H1 (cell line): ENCODE results near the gene KCNMB1. TPM values are rescaled to one million over a fixed set of nuclear protein-coding genes. Genes with fewer than 3 reads are reported as not detected.

Experiments used
- CTCF ChIA-PET: fragments of 300-600 bp; sonication (Branson Sonifier 250); formaldehyde crosslinking; loops from one replicate; lab custom pipeline; 2021; ENCODE audit not compliant: partially characterized antibody; lab: Charles Lee
- POLR2A ChIA-PET: fragments of 300-600 bp; sonication (Branson Sonifier 250); formaldehyde crosslinking; loops from one replicate; lab custom pipeline; 2021; ENCODE audit warnings: inconsistent platforms; ENCODE audit not compliant: partially characterized antibody; lab: Charles Lee
- DNase-seq, 2 experiments: peaks; one replicate each; pipeline versions ENCODE4 v3.0.0 to v3.0.0-alpha.2; 2010 to 2022; ENCODE audit warnings: low spot score in 2 of 2, low read depth in 1 of 2, mixed read lengths in 1 of 2
- FAIRE-seq: peaks from 2 replicates; lab custom pipeline; 2011; peaks lifted over from hg19 to GRCh38; lab: Jason Lieb, UNC
- H2AFZ ChIP-seq: 2 replicates; pipeline ENCODE4 v1.8.1; 2012; ENCODE audit warnings: low read length, inconsistent platforms
- H2AK5ac ChIP-seq: 2 replicates; pipeline ENCODE4 v1.6.1; 2013; ENCODE audit warnings: low read depth, low read length
- H2BK120ac ChIP-seq: replicated peaks from 2 replicates; pipeline ENCODE3; 2013; ENCODE audit warnings: low read depth, low read length, inconsistent platforms
- H2BK12ac ChIP-seq: 2 replicates; pipeline ENCODE4 v1.6.1; 2013; ENCODE audit warnings: low read depth, low read length
- H2BK15ac ChIP-seq: 2 replicates; pipeline ENCODE4 v1.6.1; 2013; ENCODE audit warnings: low read length
- H2BK20ac ChIP-seq: 2 replicates; pipeline ENCODE4 v1.6.1; 2013; ENCODE audit warnings: low read length
- H2BK5ac ChIP-seq: 2 replicates; pipeline ENCODE4 v1.6.1; 2013; ENCODE audit warnings: low read depth, low read length
- H3K14ac ChIP-seq: 2 replicates; pipeline ENCODE4 v1.6.1; 2013; ENCODE audit warnings: inconsistent platforms; ENCODE audit not compliant: insufficient read length
- H3K18ac ChIP-seq: 2 replicates; pipeline ENCODE4 v1.6.1; 2013; ENCODE audit warnings: low read length; ENCODE audit errors: extremely low read depth
- H3K23ac ChIP-seq: 2 replicates; pipeline ENCODE4 v1.6.1; 2013; ENCODE audit warnings: inconsistent platforms; ENCODE audit not compliant: insufficient read length
- H3K23me2 ChIP-seq: 2 replicates; pipeline ENCODE4 v1.6.1; 2013; ENCODE audit warnings: low read depth, low read length
- H3K27ac ChIP-seq: 2 replicates; pipeline ENCODE4 v1.6.1; 2011; ENCODE audit warnings: low read depth, low read length, inconsistent platforms
- H3K27me3 ChIP-seq, 4 experiments: replicated peaks in 1 of 4; 1 replicate in 1 of 4; 2 replicates in 3 of 4; pipeline versions ENCODE4 v1.6.1 to v1.8.1; 2011 to 2013; ENCODE audit warnings: low read length in 3 of 4, mild to moderate bottlenecking in 3 of 4, inconsistent platforms in 2 of 4, mixed read lengths in 2 of 4, moderate library complexity in 1 of 4; ENCODE audit not compliant: control insufficient read depth in 3 of 4, insufficient read depth in 3 of 4; ENCODE audit errors: extremely low read depth in 1 of 4
- H3K36me3 ChIP-seq, 4 experiments: 2 replicates each; pipeline versions ENCODE4 v1.6.1 to v1.8.1; 2011 to 2013; ENCODE audit warnings: mild to moderate bottlenecking in 4 of 4, low read length in 3 of 4, moderate library complexity in 2 of 4, control low read depth in 1 of 4, inconsistent platforms in 1 of 4; ENCODE audit not compliant: insufficient read depth in 4 of 4, control insufficient read depth in 2 of 4
- H3K4ac ChIP-seq: replicated peaks from 2 replicates; pipeline ENCODE3; 2013; ENCODE audit warnings: low read length, low read depth, mixed read lengths, inconsistent platforms; ENCODE audit not compliant: insufficient read length
- H3K4me1 ChIP-seq, 4 experiments: replicated peaks in 1 of 4; 1 replicate in 1 of 4; 2 replicates in 3 of 4; pipeline versions ENCODE4 v1.6.1 to v1.8.1; 2011 to 2013; ENCODE audit warnings: low read length in 3 of 4, inconsistent platforms in 2 of 4, mixed read lengths in 1 of 4; ENCODE audit not compliant: insufficient read depth in 4 of 4, control insufficient read depth in 3 of 4
- H3K4me2 ChIP-seq, 2 experiments: 2 replicates each; pipeline versions ENCODE4 v1.6.1 to v1.8.1; 2011 to 2013; ENCODE audit warnings: low read depth in 2 of 2, low read length in 2 of 2, control low read depth in 1 of 2, inconsistent platforms in 1 of 2, mild to moderate bottlenecking in 1 of 2; ENCODE audit not compliant: insufficient read depth in 1 of 2
- H3K4me3 ChIP-seq, 4 experiments: fragments of 200-600, 300-600 bp in 1 of 4; sonication (generic), shearing (Covaris generic), sonication (Bioruptor Twin) in 1 of 4; 2 replicates each; pipeline versions ENCODE4 v1.5.1 to v1.8.1; 2011 to 2016; ENCODE audit warnings: low read length in 4 of 4, low read depth in 3 of 4, control low read depth in 2 of 4, inconsistent platforms in 2 of 4, mild to moderate bottlenecking in 2 of 4, mixed read lengths in 1 of 4, moderate library complexity in 1 of 4; ENCODE audit not compliant: insufficient read depth in 2 of 4; ENCODE audit errors: extremely low read depth in 1 of 4
- H3K56ac ChIP-seq: replicated peaks from 2 replicates; pipeline ENCODE3; 2013; ENCODE audit warnings: low read depth, mild to moderate bottlenecking, mixed read lengths, low read length, inconsistent platforms; ENCODE audit not compliant: insufficient read length
- H3K79me1 ChIP-seq: 2 replicates; pipeline ENCODE4 v1.6.1; 2013; ENCODE audit warnings: low read depth, low read length, control low read depth
- H3K79me2 ChIP-seq, 2 experiments: 2 replicates each; pipeline versions ENCODE4 v1.6.1 to v1.8.1; 2012 to 2013; ENCODE audit warnings: low read length in 2 of 2, mild to moderate bottlenecking in 2 of 2, inconsistent platforms in 1 of 2; ENCODE audit not compliant: insufficient read depth in 2 of 2, control insufficient read depth in 1 of 2
- H3K9ac ChIP-seq, 4 experiments: replicated peaks in 1 of 4; 1 replicate in 1 of 4; 2 replicates in 3 of 4; pipeline versions ENCODE4 v1.6.1 to v1.8.1; 2011 to 2013; ENCODE audit warnings: low read depth in 3 of 4, low read length in 3 of 4, control low read depth in 2 of 4, mild to moderate bottlenecking in 2 of 4, moderate library complexity in 2 of 4, inconsistent platforms in 1 of 4; ENCODE audit errors: extremely low read depth in 1 of 4
- H3K9me3 ChIP-seq, 2 experiments: 2 replicates each; pipeline versions ENCODE4 v1.6.1 to v1.8.1; 2012 to 2013; ENCODE audit warnings: mild to moderate bottlenecking in 2 of 2, moderate library complexity in 2 of 2, control low read depth in 1 of 2, inconsistent platforms in 1 of 2, low read depth in 1 of 2, low read length in 1 of 2, mixed read lengths in 1 of 2; ENCODE audit not compliant: insufficient read depth in 2 of 2
- H4K20me1 ChIP-seq, 2 experiments: replicated peaks in 1 of 2; 2 replicates each; pipeline versions ENCODE3 to v1.8.1; 2011 to 2013; ENCODE audit warnings: inconsistent platforms in 2 of 2, low read length in 2 of 2, mild to moderate bottlenecking in 1 of 2; ENCODE audit not compliant: insufficient read depth in 2 of 2, control insufficient read depth in 1 of 2
- H4K5ac ChIP-seq: 2 replicates; pipeline ENCODE4 v1.6.1; 2013; ENCODE audit warnings: low read length, low read depth, mixed read lengths, inconsistent platforms; ENCODE audit not compliant: insufficient read length
- H4K8ac ChIP-seq: 2 replicates; pipeline ENCODE4 v1.8.0; 2013; ENCODE audit warnings: mild to moderate bottlenecking, moderate library complexity, low read length, inconsistent platforms; ENCODE audit not compliant: insufficient read depth; ENCODE audit errors: extremely low read depth
- H4K91ac ChIP-seq: replicated peaks from 2 replicates; pipeline ENCODE3; 2013; ENCODE audit warnings: low read length, mixed read lengths, inconsistent platforms; ENCODE audit not compliant: insufficient read length
- ASH2L ChIP-seq: fragments of 200-600, 300-600 bp; sonication (generic); IDR thresholded peaks from one replicate; pipeline ENCODE4 v1.7.1; 2017; ENCODE audit warnings: low read length
- E2F6 ChIP-seq: IDR thresholded peaks from 2 replicates; pipeline ENCODE4 v1.6.1; 2012; ENCODE audit warnings: inconsistent platforms
- KDM1A ChIP-seq: fragments of 200-600, 300-600 bp; sonication (generic); IDR thresholded peaks from 2 replicates; pipeline ENCODE4 v1.7.1; 2016; ENCODE audit warnings: mild to moderate bottlenecking, low read length, borderline replicate concordance
- POU5F1 ChIP-seq: IDR thresholded peaks from 2 replicates; pipeline ENCODE4 v1.6.1; 2011; ENCODE audit warnings: low read depth, mild to moderate bottlenecking, low read length, moderate library complexity
- RBBP5 ChIP-seq: IDR thresholded peaks from 2 replicates; pipeline ENCODE4 v1.7.1; 2012; ENCODE audit warnings: low read depth, mild to moderate bottlenecking, inconsistent platforms, low read length, moderate library complexity, borderline replicate concordance
- RFX5 ChIP-seq: IDR thresholded peaks from 2 replicates; pipeline ENCODE4 v1.6.1; 2011; ENCODE audit warnings: low read depth, low read length, improper control_type of control experiment, borderline replicate concordance
- SIN3A ChIP-seq, 2 experiments: IDR thresholded peaks in 1 of 2; conservative IDR thresholded peaks in 1 of 2; 2 replicates each; pipeline ENCODE4 v1.6.1; 2011 to 2012; ENCODE audit warnings: low read length in 2 of 2, improper control_type of control experiment in 1 of 2, low read depth in 1 of 2, mild to moderate bottlenecking in 1 of 2
- SUZ12 ChIP-seq: fragments of 200-600 bp; sonication (generic); IDR thresholded peaks from 2 replicates; pipeline ENCODE4 v1.6.1; 2012; ENCODE audit warnings: mild to moderate bottlenecking, inconsistent platforms, low read length, moderate library complexity, mixed read lengths
- TAF1 ChIP-seq: IDR thresholded peaks from 2 replicates; pipeline ENCODE4 v1.6.1; 2011; ENCODE audit warnings: mild to moderate bottlenecking, low read depth, low read length
- TCF12 ChIP-seq: IDR thresholded peaks from 2 replicates; pipeline ENCODE4 v1.6.1; 2011; ENCODE audit warnings: low read depth, mild to moderate bottlenecking, low read length
- WGBS, 2 experiments: shearing (Covaris generic) in 1 of 2; methylation state at CpG; one replicate each; pipeline versions ENCODE4 v1.1.6 to v1.1.7; 2013 to 2015; ENCODE audit warnings: low lambda C conversion rate in 2 of 2, mixed read lengths in 2 of 2, inconsistent platforms in 1 of 2, low coverage in 1 of 2, missing lambda C conversion rate in 1 of 2; ENCODE audit not compliant: insufficient replicate concordance in 2 of 2, insufficient coverage in 1 of 2, insufficient read length in 1 of 2; ENCODE audit errors: extremely low coverage in 1 of 2, missing lambda C conversion rate in 1 of 2; 5-methylcytosine and 5-hydroxymethylcytosine counted together
- polyA plus RNA-seq, 7 experiments: library from polyadenylated mRNA; depleted of rRNA in 3 of 7; stranded (reverse) in 5 of 7; unstranded in 2 of 7; fragments of >200 nt in 5 of 7; fragments of 200-250 nt in 2 of 7; gene quantifications; 1 replicate in 5 of 7; 2 replicates in 1 of 7; 4 replicates in 1 of 7; pipeline versions ENCODE4 v1.2.1 to v1.2.3, GENCODE V29; 2011 to 2013; ENCODE audit warnings: missing spikeins in 2 of 7, mixed read lengths in 2 of 7
- total RNA-seq: library from RNA; stranded (reverse); fragmentation: NEBNext Ultra II Directional; extraction: Animal tissue kit (Norgen Biotek cat#: 25700); gene quantifications from 2 replicates; pipeline ENCODE4 v1.2.1, GENCODE V29; 2021
- TF ChIP-seq, protein P1 (sequence below), 3 experiments: IDR thresholded peaks; 1 replicate in 2 of 3; 2 replicates in 1 of 3; pipeline versions ENCODE4 v1.5.1 to v1.6.1; 2011; ENCODE audit warnings: low read length in 3 of 3, mild to moderate bottlenecking in 3 of 3, inconsistent platforms in 2 of 3, low read depth in 1 of 3, moderate library complexity in 1 of 3; ENCODE audit not compliant: insufficient read depth in 1 of 3; ENCODE audit errors: control extremely low read depth in 1 of 3

The KCNMB1 gene
- total and polyA plus RNA-seq, 2 of the 8 experiments (the other 6 are each of a cell fraction or from before 2014, with no cell fraction given) = 0.08 to 0.19 TPM

DNA sequence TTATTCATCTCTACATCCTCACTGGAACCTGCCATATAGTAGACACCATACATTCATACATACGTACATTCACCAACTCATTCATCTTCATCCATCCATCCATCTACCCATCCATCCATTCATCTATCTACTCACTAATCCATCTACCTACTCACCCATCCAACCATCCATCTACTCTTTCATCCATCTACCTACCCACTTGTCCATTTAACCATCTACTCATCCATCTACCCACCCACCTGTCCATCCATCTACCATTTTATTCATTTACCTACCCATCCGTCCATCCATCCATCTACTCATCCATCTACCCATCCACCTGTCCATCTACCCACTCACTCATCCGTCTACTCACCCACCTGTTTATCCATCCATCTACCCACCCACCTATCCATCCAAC lies 59.6 kb downstream of the KCNMB1 start:
- H3K4me2 ChIP-seq = no peak overlapping the region
- no peak overlapping the region for H4K5ac ChIP-seq
- H2BK15ac ChIP-seq = no peak overlapping the region
- peak overlapping the region; percentile 56 for H3K56ac ChIP-seq
- no peak overlapping the region for H2BK5ac ChIP-seq
- H3K36me3 ChIP-seq = no peaks in the 10 kb centered on the region
- no peaks in the 10 kb centered on the region for H3K79me2 ChIP-seq
- no peak for DNase-seq
- H2BK12ac ChIP-seq = no peak overlapping the region
- H3K9ac ChIP-seq = no peak overlapping the region
- H2BK120ac ChIP-seq = no peak overlapping the region
- no peak overlapping the region for H2BK20ac ChIP-seq
- H3K4me3 ChIP-seq = no peak overlapping the region
- no peak overlapping the region for H3K18ac ChIP-seq
- H4K91ac ChIP-seq = no peak overlapping the region
- no peak overlapping the region for H3K4ac ChIP-seq
- H3K27me3 ChIP-seq = no peaks in the 10 kb centered on the region
- H3K79me1 ChIP-seq = no peaks in the 10 kb centered on the region
- H2AFZ ChIP-seq = no peak overlapping the region
- H4K20me1 ChIP-seq = no peaks in the 10 kb centered on the region
- 79 to 100% methylated on average over 1 to 3 of the region's 3 CpGs for WGBS, 2 experiments
- peaks cover 6% of the 10 kb centered on the region; the same call in 1 of the 2 replicates for H3K23me2 ChIP-seq
- H4K8ac ChIP-seq = no peak overlapping the region
- H2AK5ac ChIP-seq = no peak overlapping the region
- no peak overlapping the region for H3K14ac ChIP-seq
- peaks cover 3 to 22% (median 14%) of the 10 kb centered on the region in 4 experiments for H3K4me1 ChIP-seq
- CTCF ChIA-PET = interaction anchor here (1.6 to 3.2 kb wide), 4 partner anchors 10 to 55 kb away, joined by 4 to 10 read pairs (median 6); no protein-coding TSS in a partner anchor
- no peaks in the 10 kb centered on the region for H3K9me3 ChIP-seq
- FAIRE-seq = no peak
- no peak overlapping the region for H3K23ac ChIP-seq
- POLR2A ChIA-PET = no interaction called here
- no peak overlapping the region for H3K27ac ChIP-seq
- no peak for TF ChIP-seq TAF1
- no peak for TF ChIP-seq SUZ12
- TF ChIP-seq RFX5 = no peak
- TF ChIP-seq POU5F1 = no peak
- TF ChIP-seq KDM1A = no peak
- TF ChIP-seq, protein P1, sequence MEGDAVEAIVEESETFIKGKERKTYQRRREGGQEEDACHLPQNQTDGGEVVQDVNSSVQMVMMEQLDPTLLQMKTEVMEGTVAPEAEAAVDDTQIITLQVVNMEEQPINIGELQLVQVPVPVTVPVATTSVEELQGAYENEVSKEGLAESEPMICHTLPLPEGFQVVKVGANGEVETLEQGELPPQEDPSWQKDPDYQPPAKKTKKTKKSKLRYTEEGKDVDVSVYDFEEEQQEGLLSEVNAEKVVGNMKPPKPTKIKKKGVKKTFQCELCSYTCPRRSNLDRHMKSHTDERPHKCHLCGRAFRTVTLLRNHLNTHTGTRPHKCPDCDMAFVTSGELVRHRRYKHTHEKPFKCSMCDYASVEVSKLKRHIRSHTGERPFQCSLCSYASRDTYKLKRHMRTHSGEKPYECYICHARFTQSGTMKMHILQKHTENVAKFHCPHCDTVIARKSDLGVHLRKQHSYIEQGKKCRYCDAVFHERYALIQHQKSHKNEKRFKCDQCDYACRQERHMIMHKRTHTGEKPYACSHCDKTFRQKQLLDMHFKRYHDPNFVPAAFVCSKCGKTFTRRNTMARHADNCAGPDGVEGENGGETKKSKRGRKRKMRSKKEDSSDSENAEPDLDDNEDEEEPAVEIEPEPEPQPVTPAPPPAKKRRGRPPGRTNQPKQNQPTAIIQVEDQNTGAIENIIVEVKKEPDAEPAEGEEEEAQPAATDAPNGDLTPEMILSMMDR (IDR thresholded peaks at IDR 0.05; ENCODE audit: control extremely low read depth in 1 of 3, insufficient read depth in 1 of 3, low read depth in 1 of 3, low read length in 3 of 3) = no peak
- no peak for TF ChIP-seq TCF12
- TF ChIP-seq E2F6 = no peak
- no peak for TF ChIP-seq ASH2L
- TF ChIP-seq RBBP5 = no peak
- TF ChIP-seq SIN3A (conservative IDR thresholded peaks at IDR 0.05 in 1 of 2, IDR thresholded peaks at IDR 0.05 in 1 of 2; ENCODE audit: low read depth in 1 of 2, low read length in 2 of 2) = no peak
